Parathyroid adenoma (tissue), 2 donors: ENCODE measurements around the gene STK10.

ENCODE experiments used
- H2AFZ ChIP-seq: fragments of 300-600 bp; sonication (generic); one replicate; pipeline ENCODE4 v1.7.0; 2017; ENCODE audit warnings: antibody characterized with exemption, mild to moderate bottlenecking
- H3K27ac ChIP-seq: fragments of 300-600 bp; sonication (generic); one replicate; pipeline ENCODE4 v1.7.0; 2017
- H3K27me3 ChIP-seq: fragments of 300-600 bp; sonication (generic); one replicate; pipeline ENCODE4 v1.7.0; 2017; ENCODE audit warnings: low read length; ENCODE audit not compliant: control insufficient read depth, insufficient read depth
- H3K36me3 ChIP-seq: fragments of 300-600 bp; sonication (generic); one replicate; pipeline ENCODE4 v1.7.0; 2017; ENCODE audit warnings: low read length; ENCODE audit not compliant: control insufficient read depth, insufficient read depth
- H3K4me1 ChIP-seq: fragments of 300-600 bp; sonication (generic); one replicate; pipeline ENCODE4 v1.7.0; 2017; ENCODE audit warnings: control low read depth
- H3K4me2 ChIP-seq: fragments of 300-600 bp; sonication (generic); one replicate; pipeline ENCODE4 v1.7.0; 2017; ENCODE audit warnings: low read length
- H3K4me3 ChIP-seq: fragments of 300-600 bp; sonication (generic); one replicate; pipeline ENCODE4 v1.7.0; 2017; ENCODE audit warnings: low read depth, low read length
- H3K79me2 ChIP-seq: fragments of 300-600 bp; sonication (generic); one replicate; pipeline ENCODE4 v1.7.0; 2017; ENCODE audit warnings: control low read depth
- H3K9ac ChIP-seq: fragments of 300-600 bp; sonication (generic); one replicate; pipeline ENCODE4 v1.7.0; 2017; ENCODE audit warnings: mild to moderate bottlenecking
- H3K9me3 ChIP-seq: fragments of 300-600 bp; sonication (generic); one replicate; pipeline ENCODE4 v1.7.0; 2017; ENCODE audit warnings: low read length; ENCODE audit not compliant: control insufficient read depth
- CTCF ChIP-seq: fragments of 300-600 bp; sonication (generic); IDR thresholded peaks from one replicate; pipeline ENCODE4 v1.7.0; 2017; ENCODE audit warnings: antibody characterized with exemption, mild to moderate bottlenecking
- donor health status: primary hyperparathyroidism.

STK10 gene

DNA sequence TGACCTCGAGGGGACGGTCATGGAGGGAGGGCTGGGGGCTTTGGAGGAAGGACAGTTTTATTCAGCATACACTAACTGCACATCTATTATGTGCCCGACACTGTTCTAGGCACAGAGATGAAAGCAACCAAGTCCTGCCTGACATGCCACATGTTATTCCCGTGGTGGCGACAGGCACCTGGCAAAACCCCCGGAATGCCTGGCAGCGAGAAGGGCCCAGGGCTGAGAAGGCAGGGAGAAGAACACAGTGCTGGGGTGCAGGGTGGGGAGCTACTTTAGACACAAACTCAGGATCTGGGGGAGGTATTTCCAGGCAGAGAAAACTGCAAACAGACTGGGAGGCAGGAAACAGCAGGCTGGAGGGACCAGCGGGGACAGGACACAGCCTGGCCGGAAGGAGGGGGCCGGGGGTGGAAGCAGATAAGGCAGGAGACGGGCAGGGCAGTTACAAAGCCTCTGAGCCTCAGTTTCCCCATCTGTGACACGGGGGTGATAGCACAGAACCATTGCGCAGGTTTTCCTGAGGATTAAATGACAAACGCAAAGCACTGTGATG is 77.7 kb downstream of the STK10 start:
- Histone ChIP-seq H3K9ac (no peak overlapping the region), H3K9me3 (no peaks in the 10 kb centered on the region), H3K4me3 (no peak overlapping the region), H3K4me2 (no peak overlapping the region), H3K27me3 (no peaks in the 10 kb centered on the region), H3K79me2 (no peaks in the 10 kb centered on the region), H3K36me3 (no peaks in the 10 kb centered on the region), H3K4me1 (no peaks in the 10 kb centered on the region), H2AFZ (no peak overlapping the region), H3K27ac (no peak overlapping the region)
- no peak for TF ChIP-seq CTCF

- Histone ChIP-seq H2AFZ (no peak overlapping the region), H3K4me1 (no peaks in the 10 kb centered on the region), H3K9me3 (no peaks in the 10 kb centered on the region), H3K4me2 (no peak overlapping the region), H3K79me2 (no peaks in the 10 kb centered on the region), H3K9ac (no peak overlapping the region), H3K27me3 (no peaks in the 10 kb centered on the region), H3K27ac (no peak overlapping the region), H3K4me3 (no peak overlapping the region), H3K36me3 (no peaks in the 10 kb centered on the region)
- no peak for TF ChIP-seq CTCF
These were observed 78.3 kb downstream of the STK10 start for GRCh38 chr5:172109749-172110148.

DNA sequence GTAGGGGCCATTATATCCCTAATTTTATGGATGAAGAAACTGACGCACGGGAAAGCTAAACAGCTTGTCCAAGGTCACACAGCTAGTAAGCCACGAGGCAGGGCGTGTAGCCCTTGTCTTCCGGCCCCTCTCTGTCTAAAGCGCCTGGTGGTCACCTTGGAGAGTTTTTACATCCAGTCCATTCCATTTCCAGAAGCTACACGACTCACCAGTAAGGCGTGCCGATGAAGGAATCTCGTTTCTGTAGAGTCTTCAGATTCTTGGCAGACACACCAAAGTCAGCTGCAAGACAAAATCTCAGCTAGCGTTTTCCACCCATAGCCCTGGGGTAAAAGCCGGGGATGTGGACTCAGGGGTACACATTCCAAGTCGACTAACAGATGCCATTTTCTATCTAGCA is 80.5 kb downstream of the STK10 start:
- H3K9me3 ChIP-seq: no peaks in the 10 kb centered on the region
- no peaks in the 10 kb centered on the region for H3K36me3 ChIP-seq
- H3K27ac ChIP-seq: no peak overlapping the region
- H3K4me1 ChIP-seq: no peaks in the 10 kb centered on the region
- no peak overlapping the region for H3K4me2 ChIP-seq
- no peaks in the 10 kb centered on the region for H3K27me3 ChIP-seq
- no peak for TF ChIP-seq CTCF
- no peaks in the 10 kb centered on the region for H3K79me2 ChIP-seq
- H3K4me3 ChIP-seq: no peak overlapping the region
- no peak overlapping the region for H3K9ac ChIP-seq
- H2AFZ ChIP-seq: no peak overlapping the region

DNA sequence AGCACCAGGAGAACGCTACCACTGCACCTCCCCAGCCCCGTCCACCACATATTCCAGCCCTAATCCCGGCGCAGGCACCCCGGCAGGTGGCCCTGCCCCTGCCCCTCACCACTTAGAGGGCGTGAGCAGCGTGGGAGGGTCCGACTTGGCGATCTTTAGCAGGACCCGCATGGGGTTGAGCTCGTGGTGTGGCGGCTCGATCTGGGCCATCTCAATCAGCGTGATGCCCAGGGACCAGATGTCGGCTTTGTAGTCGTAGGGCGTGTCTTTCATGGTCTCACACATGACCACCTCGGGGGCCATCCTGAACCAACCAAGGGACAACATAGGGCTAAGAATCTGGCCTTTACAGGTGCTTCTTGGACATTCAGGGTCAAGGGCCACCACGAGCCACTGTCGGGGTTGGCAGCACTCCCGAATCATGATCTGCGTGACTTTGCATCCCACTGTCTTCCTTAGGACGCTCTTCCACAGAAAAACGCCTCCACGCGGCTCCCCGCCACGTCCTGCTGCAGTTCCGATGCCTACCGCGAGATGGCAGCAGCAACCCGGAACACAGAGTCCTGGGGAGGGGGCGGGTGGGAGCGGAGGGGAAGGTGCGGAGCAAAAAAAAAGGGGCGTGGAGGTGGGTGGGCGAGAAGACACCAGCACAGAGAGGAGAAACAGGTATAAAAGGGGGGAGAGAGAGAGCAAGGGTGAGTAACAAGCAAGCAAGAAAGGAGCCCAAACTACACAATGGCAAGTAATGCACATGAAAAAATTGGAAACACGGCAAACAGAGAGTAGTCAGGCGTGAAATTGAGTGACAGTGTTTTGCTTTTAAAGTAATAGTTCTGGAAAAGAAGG is 81.3 kb downstream of the STK10 start:
- H3K27ac ChIP-seq: no peak overlapping the region
- no peaks in the 10 kb centered on the region for H3K4me1 ChIP-seq
- no peaks in the 10 kb centered on the region for H3K79me2 ChIP-seq
- TF ChIP-seq CTCF: peak; percentile 95
- no peak overlapping the region for H3K4me2 ChIP-seq
- H3K9ac ChIP-seq: no peak overlapping the region
- H3K4me3 ChIP-seq: no peak overlapping the region
- H3K27me3 ChIP-seq: no peaks in the 10 kb centered on the region
- no peaks in the 10 kb centered on the region for H3K9me3 ChIP-seq
- H3K36me3 ChIP-seq: no peaks in the 10 kb centered on the region
- peak overlapping the region; percentile 30 for H2AFZ ChIP-seq
